MM.1S (cell line): Measurements from ENCODE around the gene CFAP119.

ENCODE experiments used
- DNase-seq: peaks from one replicate; pipeline ENCODE4 v3.0.0-alpha.2; 2015
- H2AFZ ChIP-seq: fragments of 300-600 bp; sonication (generic); 2 replicates; pipeline ENCODE4 v1.6.0; 2016; ENCODE audit warnings: antibody characterized with exemption, low read length
- H3F3A ChIP-seq: fragments of 300-600 bp; sonication (generic); 2 replicates; pipeline ENCODE4 v1.6.1; 2016; ENCODE audit warnings: mild to moderate bottlenecking, antibody characterized with exemption, low read length, moderate library complexity, mixed read lengths; ENCODE audit not compliant: insufficient read depth
- H3K27ac ChIP-seq: fragments of 300-600 bp; sonication (generic); 2 replicates; pipeline ENCODE4 v1.5.1; 2016; ENCODE audit warnings: mild to moderate bottlenecking, low read length
- H3K27me3 ChIP-seq: fragments of 300-600 bp; sonication (generic); replicated peaks from 2 replicates; pipeline ENCODE4 v1.6.0; 2016; ENCODE audit warnings: low read length; ENCODE audit not compliant: insufficient read depth
- H3K36me3 ChIP-seq: fragments of 300-600 bp; sonication (generic); replicated peaks from 2 replicates; pipeline ENCODE4 v1.6.1; 2016; ENCODE audit warnings: mild to moderate bottlenecking, low read length, mixed read lengths; ENCODE audit not compliant: insufficient read depth
- H3K4me1 ChIP-seq: fragments of 300-600 bp; sonication (generic); 2 replicates; pipeline ENCODE4 v1.6.1; 2016; ENCODE audit warnings: low read length, mixed read lengths
- H3K4me2 ChIP-seq: fragments of 300-600 bp; sonication (generic); 2 replicates; pipeline ENCODE4 v1.6.0; 2016; ENCODE audit warnings: low read depth, low read length
- H3K4me3 ChIP-seq: fragments of 300-600 bp; sonication (generic); 2 replicates; pipeline ENCODE4 v1.5.1; 2016; ENCODE audit warnings: low read length, mixed read lengths
- H3K79me2 ChIP-seq: fragments of 300-600 bp; sonication (generic); 2 replicates; pipeline ENCODE4 v1.6.1; 2016; ENCODE audit warnings: mixed run types, low read length, mixed read lengths
- H3K9ac ChIP-seq: fragments of 300-600 bp; sonication (generic); 2 replicates; pipeline ENCODE4 v1.6.1; 2016; ENCODE audit warnings: low read length, mixed read lengths
- H3K9me2 ChIP-seq: fragments of 300-600 bp; sonication (generic); replicated peaks from 2 replicates; pipeline ENCODE4 v1.6.1; 2016; ENCODE audit warnings: mild to moderate bottlenecking, low read length, mixed read lengths; ENCODE audit not compliant: insufficient read depth
- H3K9me3 ChIP-seq: fragments of 300-600 bp; sonication (generic); replicated peaks from 2 replicates; pipeline ENCODE4 v1.6.1; 2016; ENCODE audit warnings: mild to moderate bottlenecking, low read length, mixed read lengths; ENCODE audit not compliant: insufficient read depth
- H4K20me1 ChIP-seq: fragments of 300-600 bp; sonication (generic); 2 replicates; pipeline ENCODE4 v1.6.1; 2016; ENCODE audit warnings: mild to moderate bottlenecking, low read length, moderate library complexity, mixed read lengths; ENCODE audit not compliant: insufficient read depth
- CTCF ChIP-seq: fragments of 300-600 bp; sonication (generic); IDR thresholded peaks from 2 replicates; pipeline ENCODE4 v1.5.1; 2016; ENCODE audit warnings: antibody characterized with exemption, low read length, mixed read lengths
- EZH2 ChIP-seq: fragments of 300-600 bp; sonication (generic); optimal IDR thresholded peaks from 2 replicates; pipeline ENCODE3; 2017; ENCODE audit warnings: low read depth, mild to moderate bottlenecking, antibody characterized with exemption, low read length, mixed read lengths
- EZH2phosphoT487 ChIP-seq: fragments of 300-600 bp; sonication (generic); IDR thresholded peaks from 2 replicates; pipeline ENCODE4 v1.6.1; 2018; ENCODE audit warnings: antibody characterized with exemption, low read length

The CFAP119 gene

GRCh38 chr16:30747331-30747730 is 14.5 kb downstream of the CFAP119 start:
- Histone ChIP-seq H3F3A (peaks cover 12% of the 10 kb centered on the region), H3K27me3 (no peaks in the 10 kb centered on the region), H3K9ac (peak overlapping the region; percentile 59; the same call in 1 of the 2 replicates), H3K4me1 (no peaks in the 10 kb centered on the region), H3K79me2 (peaks cover 24% of the 10 kb centered on the region), H3K36me3 (no peaks in the 10 kb centered on the region), H3K27ac (peak overlapping the region; percentile 22; the same call in 1 of the 2 replicates), H4K20me1 (no peaks in the 10 kb centered on the region), H2AFZ (peak overlapping the region; percentile 88), H3K4me3 (peak overlapping the region; percentile 68; the same call in 1 of the 2 replicates), H3K4me2 (peak overlapping the region; percentile 83; the same call in 1 of the 2 replicates), H3K9me3 (no peaks in the 10 kb centered on the region), H3K9me2 (no peaks in the 10 kb centered on the region)
- TF ChIP-seq EZH2phosphoT487 (no peak), EZH2 (no peak), CTCF (no peak)
- peak; percentile 7 for DNase-seq

GRCh38 chr16:30746638-30747175 is 15.2 kb downstream of the CFAP119 start:
- Histone ChIP-seq H3K9ac (no peak overlapping the region), H3K9me2 (no peaks in the 10 kb centered on the region), H3K4me2 (no peak overlapping the region), H3K4me3 (no peak overlapping the region), H3F3A (peaks cover 12% of the 10 kb centered on the region), H2AFZ (no peak overlapping the region), H3K36me3 (no peaks in the 10 kb centered on the region), H3K79me2 (peaks cover 24% of the 10 kb centered on the region), H4K20me1 (no peaks in the 10 kb centered on the region), H3K27me3 (no peaks in the 10 kb centered on the region), H3K4me1 (no peaks in the 10 kb centered on the region), H3K9me3 (no peaks in the 10 kb centered on the region), H3K27ac (no peak overlapping the region)
- no peak for DNase-seq
- TF ChIP-seq EZH2 (no peak), EZH2phosphoT487 (no peak), CTCF (no peak)

- Histone ChIP-seq H3F3A (peaks cover 12% of the 10 kb centered on the region), H3K9me3 (no peaks in the 10 kb centered on the region), H3K36me3 (no peaks in the 10 kb centered on the region), H3K27me3 (no peaks in the 10 kb centered on the region), H3K79me2 (peaks cover 14% of the 10 kb centered on the region), H3K9me2 (no peaks in the 10 kb centered on the region), H3K4me3 (no peak overlapping the region), H2AFZ (no peak overlapping the region), H3K4me2 (no peak overlapping the region), H3K9ac (no peak overlapping the region), H4K20me1 (no peaks in the 10 kb centered on the region), H3K27ac (no peak overlapping the region), H3K4me1 (no peaks in the 10 kb centered on the region)
- TF ChIP-seq EZH2phosphoT487 (no peak), CTCF (no peak), EZH2 (no peak)
- no peak for DNase-seq
Observed at GRCh38 chr16:30745082-30745481, 16.8 kb downstream of the CFAP119 start.
